ENCODE measurements around the gene SGSM1. TPM values are rescaled to one million over a fixed set of nuclear protein-coding genes. Genes with fewer than 3 reads are reported as not detected.

SGSM1 gene
- total RNA-seq, 2 experiments from 2014 or later: 0.12 to 0.17 TPM

DNA sequence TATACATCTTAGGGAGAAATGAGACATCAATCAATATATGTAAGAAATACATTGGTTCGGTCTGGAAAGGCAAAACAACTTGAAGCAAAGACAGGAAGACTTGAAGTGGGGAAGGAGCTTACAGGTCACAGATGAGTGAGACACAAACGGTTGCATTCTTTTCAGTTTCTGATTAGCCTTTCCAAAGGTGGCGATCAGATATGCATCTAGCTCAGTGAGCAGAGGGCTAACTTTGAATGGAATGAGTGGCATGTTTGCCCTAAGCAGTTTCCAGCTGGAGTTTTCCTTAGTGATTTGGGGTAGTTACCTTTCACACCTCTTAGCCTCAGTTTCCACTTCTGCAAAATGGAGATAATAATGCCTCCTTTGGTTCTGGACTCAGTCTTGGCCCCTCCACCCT, 124.7 kb downstream of the SGSM1 start:
- Mint-ChIP-seq H3K9me3 (peaks cover 1% of the 10 kb centered on the region), H3K36me3 (ENCODE audit: low read depth) (no peaks in the 10 kb centered on the region), H3K27me3 (ENCODE audit: low read depth) (peaks cover 2% of the 10 kb centered on the region), H3K27ac (no peak overlapping the region), H3K4me1 (ENCODE audit: low read depth) (no peaks in the 10 kb centered on the region), H3K4me3 (no peak overlapping the region)
- intact Hi-C loops (cut with micrococcal nuclease): no loop called here
- CTCF ChIA-PET: interaction anchor here (0.6 to 1.1 kb wide), 2 partner anchors 79 to 119 kb away, joined by 4 read pairs; no protein-coding TSS in a partner anchor
- no peak for DNase-seq

DNA sequence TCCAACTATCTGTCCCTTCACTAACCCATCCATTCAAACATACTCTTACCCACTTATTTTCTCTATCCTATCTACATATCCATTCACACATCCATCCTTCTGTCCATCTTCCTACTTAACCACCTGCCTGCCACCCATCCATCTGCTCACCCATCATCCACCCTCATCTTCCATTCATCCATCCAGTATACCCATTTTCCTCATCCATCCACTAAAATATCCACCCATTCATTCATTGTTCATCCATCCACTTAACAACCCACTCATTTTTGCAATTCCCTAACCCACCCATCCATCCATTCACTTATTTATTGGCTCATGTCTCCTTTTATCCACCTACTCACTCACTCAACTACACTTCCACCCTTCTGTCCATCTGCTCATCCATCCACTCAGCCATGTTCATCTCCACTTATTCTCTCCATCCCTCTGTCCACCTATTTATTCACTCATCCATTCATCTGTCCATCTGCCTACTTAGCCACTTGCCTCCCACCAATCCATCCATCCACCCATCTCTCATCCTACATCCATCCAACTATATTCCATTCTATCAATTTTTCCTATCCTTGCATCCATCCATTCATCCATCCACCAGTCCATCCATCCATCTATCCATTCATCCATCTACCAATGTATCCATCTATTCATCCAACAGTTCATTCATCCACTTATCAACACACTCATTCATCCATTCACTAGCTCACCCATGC, 129.9 kb downstream of the SGSM1 start:
- intact Hi-C loops (cut with micrococcal nuclease): no loop called here
- no peaks in the 10 kb centered on the region for H3K36me3 Mint-ChIP-seq (ENCODE audit: low read depth)
- CTCF ChIA-PET: interaction anchor here (4.6 kb wide), 1 partner anchor 114 kb away, joined by 52 read pairs; no protein-coding TSS in a partner anchor
- no peak overlapping the region for H3K27ac Mint-ChIP-seq
- no peaks in the 10 kb centered on the region for H3K4me1 Mint-ChIP-seq (ENCODE audit: low read depth)
- H3K27me3 Mint-ChIP-seq (ENCODE audit: low read depth): no peaks in the 10 kb centered on the region
- H3K4me3 Mint-ChIP-seq: no peak overlapping the region
- no peaks in the 10 kb centered on the region for H3K9me3 Mint-ChIP-seq
- no peak for DNase-seq

GRCh38 chr22:24937114-24937513, 131.1 kb downstream of the SGSM1 start:
- H3K4me1 Mint-ChIP-seq (ENCODE audit: low read depth): no peaks in the 10 kb centered on the region
- CTCF ChIA-PET: interaction anchor here (0.6 to 4.6 kb wide), 4 partner anchors 91 to 167 kb away, joined by 3 to 52 read pairs (median 8); no protein-coding TSS in a partner anchor
- H3K4me3 Mint-ChIP-seq: no peak overlapping the region
- H3K27ac Mint-ChIP-seq: no peak overlapping the region
- no peaks in the 10 kb centered on the region for H3K36me3 Mint-ChIP-seq (ENCODE audit: low read depth)
- peak; percentile 22 for DNase-seq
- no peaks in the 10 kb centered on the region for H3K9me3 Mint-ChIP-seq
- H3K27me3 Mint-ChIP-seq (ENCODE audit: low read depth): no peaks in the 10 kb centered on the region
- intact Hi-C loops (cut with micrococcal nuclease): no loop called here

DNA sequence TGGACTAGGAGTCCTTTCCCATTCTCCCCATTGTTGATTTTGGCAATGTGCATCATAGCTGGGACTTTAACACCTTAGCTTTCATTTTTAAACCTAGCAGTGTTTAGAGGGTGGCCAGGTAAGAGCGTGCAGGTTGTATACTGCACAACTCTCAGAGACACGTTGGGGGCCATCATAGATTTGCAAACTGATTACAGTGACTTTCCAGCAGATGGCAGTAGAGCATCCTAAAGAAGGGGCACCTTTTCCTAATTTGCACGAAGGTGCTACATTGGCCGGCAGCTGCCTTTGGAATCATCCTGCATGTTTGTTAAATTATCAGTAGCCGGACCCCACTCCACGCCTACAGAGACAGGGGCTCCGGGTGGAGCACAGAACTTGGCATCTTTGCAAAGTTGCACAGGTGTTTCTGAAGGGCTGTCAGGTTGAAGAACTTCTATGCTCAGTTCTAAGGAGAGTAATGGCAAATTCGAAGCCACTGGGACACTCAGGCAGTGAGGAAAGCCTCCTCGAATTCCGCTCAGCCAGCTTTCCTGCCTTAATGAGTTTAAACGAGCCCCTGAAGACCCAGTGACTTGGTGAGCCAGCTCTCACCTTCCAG, 132.8 kb downstream of the SGSM1 start:
- Mint-ChIP-seq H3K27me3 (ENCODE audit: low read depth) (peaks cover 2% of the 10 kb centered on the region), H3K4me1 (ENCODE audit: low read depth) (no peaks in the 10 kb centered on the region), H3K9me3 (no peaks in the 10 kb centered on the region), H3K27ac (no peak overlapping the region), H3K4me3 (no peak overlapping the region), H3K36me3 (ENCODE audit: low read depth) (no peaks in the 10 kb centered on the region)
- CTCF ChIA-PET: interaction anchor here (0.6 to 4.6 kb wide), 11 partner anchors 12 to 142 kb away, joined by 3 to 52 read pairs (median 4); no protein-coding TSS in a partner anchor
- intact Hi-C loops (cut with micrococcal nuclease): loop anchor here (1.0 kb wide), 1 partner anchor 109 kb away; no protein-coding TSS in a partner anchor
- DNase-seq: peak; percentile 33

- Mint-ChIP-seq H3K27ac (no peak overlapping the region), H3K27me3 (ENCODE audit: low read depth) (peaks cover 8% of the 10 kb centered on the region), H3K4me1 (ENCODE audit: low read depth) (no peaks in the 10 kb centered on the region), H3K9me3 (no peaks in the 10 kb centered on the region), H3K36me3 (ENCODE audit: low read depth) (no peaks in the 10 kb centered on the region), H3K4me3 (no peak overlapping the region)
- intact Hi-C loops (cut with micrococcal nuclease): no loop called here
- no peak for DNase-seq
- CTCF ChIA-PET: no interaction called here
These were observed 136.3 kb downstream of the SGSM1 start for GRCh38 chr22:24942301-24942700.

DNA sequence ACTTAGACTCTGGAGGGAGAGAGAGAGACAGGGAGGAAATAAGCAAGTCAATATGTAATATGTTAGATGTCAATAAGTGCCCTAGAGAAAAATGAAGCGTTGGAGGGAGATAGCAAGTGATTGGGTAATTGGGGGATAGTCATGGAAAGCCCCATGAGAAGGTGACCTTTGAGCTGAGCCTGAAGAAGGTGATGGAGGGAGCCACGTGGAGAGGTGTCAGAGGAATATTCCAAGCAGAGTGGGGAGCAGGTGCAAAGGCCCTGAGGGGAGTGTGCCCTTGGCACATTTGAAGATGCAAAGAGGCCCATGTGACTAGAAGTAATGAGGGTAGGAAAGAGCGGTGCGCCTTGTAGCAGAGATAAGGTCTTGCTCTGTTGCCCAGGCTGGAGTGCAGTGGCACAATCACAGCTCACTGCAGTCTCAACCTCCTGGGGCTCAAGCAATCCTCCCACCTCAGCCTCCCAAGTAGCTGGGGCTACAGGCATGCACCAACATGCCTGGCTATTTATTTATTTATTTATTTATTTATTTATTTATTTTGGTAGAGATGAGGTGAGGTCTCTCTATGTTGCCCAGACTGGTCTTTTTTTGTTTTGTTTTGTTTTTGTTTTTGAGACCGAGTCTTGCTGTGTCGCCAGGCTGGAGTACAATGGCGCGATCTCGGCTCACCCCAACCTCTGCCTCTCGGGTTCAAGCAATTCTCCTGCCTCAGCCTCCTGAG, 138.4 kb downstream of the SGSM1 start:
- no peaks in the 10 kb centered on the region for H3K9me3 Mint-ChIP-seq
- no peaks in the 10 kb centered on the region for H3K36me3 Mint-ChIP-seq (ENCODE audit: low read depth)
- no peak overlapping the region for H3K4me3 Mint-ChIP-seq
- H3K27ac Mint-ChIP-seq: no peak overlapping the region
- intact Hi-C loops (cut with micrococcal nuclease): no loop called here
- no peak for DNase-seq
- H3K4me1 Mint-ChIP-seq (ENCODE audit: low read depth): no peaks in the 10 kb centered on the region
- H3K27me3 Mint-ChIP-seq (ENCODE audit: low read depth): peaks cover 17% of the 10 kb centered on the region
- CTCF ChIA-PET: interaction anchor here (0.6 to 1.5 kb wide), 3 partner anchors 48 to 112 kb away, joined by 3 to 8 read pairs (median 4); no protein-coding TSS in a partner anchor

DNA sequence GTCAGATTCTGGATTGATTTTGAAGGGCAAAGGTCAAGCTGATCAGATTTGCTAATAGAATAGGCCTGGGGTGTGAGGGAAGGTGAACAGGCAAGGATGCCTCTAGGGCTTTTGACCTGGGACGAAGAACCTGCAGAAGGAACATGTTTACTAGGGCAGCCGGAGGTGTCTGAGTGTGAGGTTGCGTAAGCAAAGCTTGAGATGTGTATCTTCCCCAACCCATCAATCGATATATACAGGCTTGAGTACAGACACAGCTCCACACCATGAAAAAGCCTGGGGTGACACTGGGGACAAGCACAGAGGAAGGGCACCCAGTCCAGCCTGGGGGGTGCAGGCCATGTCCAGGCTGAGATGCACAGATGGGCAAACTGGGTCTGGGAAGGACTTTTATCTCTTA, 139.4 kb downstream of the SGSM1 start:
- no peak for DNase-seq
- Mint-ChIP-seq H3K9me3 (no peaks in the 10 kb centered on the region), H3K4me3 (no peak overlapping the region), H3K4me1 (ENCODE audit: low read depth) (no peaks in the 10 kb centered on the region), H3K27me3 (ENCODE audit: low read depth) (peaks cover 25% of the 10 kb centered on the region), H3K27ac (no peak overlapping the region), H3K36me3 (ENCODE audit: low read depth) (no peaks in the 10 kb centered on the region)
- CTCF ChIA-PET: interaction anchor here (0.7 to 2.6 kb wide), 2 partner anchors 103 to 105 kb away, joined by 3 to 9 read pairs; no protein-coding TSS in a partner anchor
- intact Hi-C loops (cut with micrococcal nuclease): no loop called here

- H3K27ac Mint-ChIP-seq: no peak overlapping the region
- intact Hi-C loops (cut with micrococcal nuclease): no loop called here
- DNase-seq: no peak
- CTCF ChIA-PET: interaction anchor here (0.7 to 2.6 kb wide), 3 partner anchors 65 to 101 kb away, joined by 3 to 9 read pairs (median 4); no protein-coding TSS in a partner anchor
- H3K36me3 Mint-ChIP-seq (ENCODE audit: low read depth): no peaks in the 10 kb centered on the region
- peaks cover 41% of the 10 kb centered on the region for H3K27me3 Mint-ChIP-seq (ENCODE audit: low read depth)
- H3K4me3 Mint-ChIP-seq: no peak overlapping the region
- no peaks in the 10 kb centered on the region for H3K9me3 Mint-ChIP-seq
- peaks cover 2% of the 10 kb centered on the region for H3K4me1 Mint-ChIP-seq (ENCODE audit: low read depth)
These were observed 141.4 kb downstream of the SGSM1 start for GRCh38 chr22:24947383-24947782.

DNA sequence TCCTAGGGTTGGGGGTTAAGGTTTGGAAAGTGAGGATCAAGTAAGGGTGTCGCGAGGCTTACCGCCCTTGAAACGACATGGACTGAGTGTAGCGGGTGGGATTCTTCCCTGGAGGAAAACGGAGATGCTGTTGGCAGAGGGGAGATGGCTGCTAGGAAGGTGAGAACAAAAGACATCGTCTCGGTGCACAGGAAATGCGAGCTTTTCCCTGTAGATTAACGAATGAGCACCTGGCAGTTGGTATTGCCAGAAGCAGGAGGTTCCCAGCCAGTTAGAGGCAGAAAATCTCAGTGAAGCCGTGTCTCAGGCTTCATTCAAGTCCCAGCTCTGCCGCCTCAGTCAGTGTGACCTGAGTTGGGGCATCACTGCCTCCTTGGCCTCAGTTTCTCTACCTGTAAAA, 141.9 kb downstream of the SGSM1 start:
- CTCF ChIA-PET: no interaction called here

DNA sequence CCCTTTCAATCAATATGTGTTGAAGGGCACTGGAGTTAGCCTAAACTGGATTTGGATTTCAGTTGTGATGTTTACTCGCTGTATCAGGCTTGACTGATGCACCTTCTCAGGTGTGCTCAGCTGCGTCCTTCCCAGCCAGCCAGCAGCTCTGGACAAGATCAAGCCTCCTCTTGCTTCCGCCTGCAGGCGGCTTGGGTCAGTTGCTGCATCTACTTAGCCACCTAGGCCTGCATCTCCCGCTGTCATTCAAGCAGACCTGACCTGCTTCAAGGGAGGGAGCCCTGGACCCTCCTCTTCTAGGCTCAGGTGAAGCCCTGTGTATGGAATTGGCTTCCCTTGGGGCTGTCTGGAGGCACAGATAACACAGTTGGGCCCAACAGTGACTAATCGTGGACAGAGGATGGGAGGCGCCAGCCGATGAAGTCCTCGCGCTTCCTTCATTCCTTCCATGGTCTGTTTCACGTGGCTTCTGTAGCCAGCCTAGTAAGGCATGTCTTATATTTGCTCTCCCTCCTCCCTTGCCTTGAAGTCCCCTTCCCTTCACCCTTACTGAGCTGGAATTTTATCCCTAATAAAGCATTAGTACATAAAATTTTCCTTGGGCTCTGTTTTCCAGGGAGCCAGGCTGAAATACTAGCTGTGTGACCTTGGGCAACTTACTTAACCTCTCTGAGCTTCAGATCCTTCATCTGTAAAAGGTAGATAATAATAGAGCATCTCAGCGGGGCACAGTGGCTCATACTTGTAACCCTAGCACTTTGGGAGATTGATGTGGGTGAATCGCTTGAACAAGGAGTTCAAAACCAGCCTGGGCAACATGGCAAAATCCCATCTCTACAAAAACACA, 142.6 kb downstream of the SGSM1 start:
- CTCF ChIA-PET: interaction anchor here (1.0 to 4.1 kb wide), 2 partner anchors 101 to 111 kb away, joined by 3 to 44 read pairs; no protein-coding TSS in a partner anchor
- H3K4me1 Mint-ChIP-seq (ENCODE audit: low read depth): peaks cover 5% of the 10 kb centered on the region
- H3K27ac Mint-ChIP-seq: no peak overlapping the region
- peaks cover 44% of the 10 kb centered on the region for H3K27me3 Mint-ChIP-seq (ENCODE audit: low read depth)
- no peak overlapping the region for H3K4me3 Mint-ChIP-seq
- no peak for DNase-seq
- no peaks in the 10 kb centered on the region for H3K36me3 Mint-ChIP-seq (ENCODE audit: low read depth)
- intact Hi-C loops (cut with micrococcal nuclease): no loop called here
- no peaks in the 10 kb centered on the region for H3K9me3 Mint-ChIP-seq

More for the DNA sequence above, 141.9 kb downstream of the SGSM1 start:
- no peak for DNase-seq
- Mint-ChIP-seq H3K9me3 (no peaks in the 10 kb centered on the region), H3K4me3 (no peak overlapping the region), H3K27me3 (ENCODE audit: low read depth) (peaks cover 40% of the 10 kb centered on the region), H3K4me1 (ENCODE audit: low read depth) (peaks cover 2% of the 10 kb centered on the region), H3K27ac (no peak overlapping the region), H3K36me3 (ENCODE audit: low read depth) (no peaks in the 10 kb centered on the region)
- intact Hi-C loops (cut with micrococcal nuclease): no loop called here

DNA sequence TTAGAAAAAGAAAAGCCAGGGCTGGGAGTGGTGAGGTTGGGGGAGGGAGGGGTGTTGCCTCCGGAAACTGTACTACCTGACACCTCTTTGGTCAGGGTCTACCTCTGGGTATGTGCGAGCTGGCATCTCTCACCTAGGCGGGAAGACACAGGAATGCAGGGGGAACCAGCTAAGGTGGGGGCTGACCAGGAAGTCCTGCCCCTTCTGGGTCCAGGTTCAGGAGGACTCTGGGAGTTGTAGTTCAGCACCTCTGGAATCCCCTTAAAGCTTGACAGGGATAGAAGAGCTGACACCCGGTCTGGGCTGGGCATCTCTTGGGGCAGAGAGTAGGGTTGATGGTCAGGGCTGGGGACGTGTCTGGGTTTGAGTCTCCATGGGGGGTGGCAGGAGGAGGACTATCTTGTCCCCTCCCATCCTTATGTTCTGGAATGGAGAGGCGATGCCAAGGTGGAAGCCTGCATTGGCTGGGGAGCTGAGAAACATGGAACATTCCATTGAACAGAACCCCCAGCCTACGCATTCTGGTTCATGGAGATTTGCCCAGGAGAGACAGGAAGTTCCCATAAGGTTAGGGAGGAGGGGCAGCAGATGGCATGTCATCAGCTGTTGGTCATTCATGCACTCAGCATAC, 144.4 kb downstream of the SGSM1 start:
- Mint-ChIP-seq H3K4me1 (ENCODE audit: low read depth) (peaks cover 5% of the 10 kb centered on the region), H3K27ac (no peak overlapping the region), H3K27me3 (ENCODE audit: low read depth) (peaks cover 55% of the 10 kb centered on the region), H3K9me3 (no peaks in the 10 kb centered on the region), H3K4me3 (no peak overlapping the region), H3K36me3 (ENCODE audit: low read depth) (no peaks in the 10 kb centered on the region)
- CTCF ChIA-PET: interaction anchor here (0.9 to 4.1 kb wide), 2 partner anchors 23 to 99 kb away, joined by 3 to 44 read pairs; no protein-coding TSS in a partner anchor
- intact Hi-C loops (cut with micrococcal nuclease): loop anchor here (5.0 kb wide), 1 partner anchor 222 kb away; no protein-coding TSS in a partner anchor
- DNase-seq: no peak

All from activated naive CD4-positive, alpha-beta T cell treated with anti-CD3 and anti-CD28 coated beads for 36 hours (primary cell).